ENCODE measurements around the gene FBXL14.

Gene FBXL14

GRCh38 chr12:1593174-1594005 lies 991 bp downstream of the FBXL14 start:
- peak overlapping the region; percentile 66 to 71 for H3K4me3 ChIP-seq (replicated peaks in 1 of 2; ENCODE audit: low read depth in 2 of 2, low read length in 2 of 2)
- TF ChIP-seq CTCF (IDR thresholded peaks at IDR 0.05; ENCODE audit: low read depth, low read length): no peak
- DNase-seq (ENCODE audit: low read depth in 2 of 2): peak in 1 of 2 donors; percentile 48

GRCh38 chr12:1592444-1593173 lies 1.8 kb downstream of the FBXL14 start:
- DNase-seq (ENCODE audit: low read depth in 2 of 2): peak; percentile 55 to 75
- TF ChIP-seq CTCF (IDR thresholded peaks at IDR 0.05; ENCODE audit: low read depth, low read length): peak; percentile 4
- H3K4me3 ChIP-seq (replicated peaks in 1 of 2; ENCODE audit: low read depth in 2 of 2, low read length in 2 of 2): peak overlapping the region; percentile 66 to 71

- DNase-seq (ENCODE audit: low read depth in 2 of 2): no peak
- no peak for TF ChIP-seq CTCF (IDR thresholded peaks at IDR 0.05; ENCODE audit: low read depth, low read length)
- H3K4me3 ChIP-seq (replicated peaks in 1 of 2; ENCODE audit: low read depth in 2 of 2, low read length in 2 of 2): peak overlapping the region; percentile 38 to 42
Observed at GRCh38 chr12:1591543-1591942, 2.8 kb downstream of the FBXL14 start.

GRCh38 chr12:1591034-1591433 lies 3.3 kb downstream of the FBXL14 start:
- peak overlapping the region; percentile 25 to 35 for H3K4me3 ChIP-seq (replicated peaks in 1 of 2; ENCODE audit: low read depth in 2 of 2, low read length in 2 of 2)
- peak in 1 of 2 donors; percentile 75 for DNase-seq (ENCODE audit: low read depth in 2 of 2)
- peak; percentile 23 for TF ChIP-seq CTCF (IDR thresholded peaks at IDR 0.05; ENCODE audit: low read depth, low read length)

- peak; percentile 41 to 81 for DNase-seq (ENCODE audit: low read depth in 2 of 2)
- peak overlapping the region; percentile 25 to 35 for H3K4me3 ChIP-seq (replicated peaks in 1 of 2; ENCODE audit: low read depth in 2 of 2, low read length in 2 of 2)
- TF ChIP-seq CTCF (IDR thresholded peaks at IDR 0.05; ENCODE audit: low read depth, low read length): no peak
Observed at GRCh38 chr12:1590221-1590979, 4.0 kb downstream of the FBXL14 start.

- TF ChIP-seq CTCF (IDR thresholded peaks at IDR 0.05; ENCODE audit: low read depth, low read length): no peak
- no peak for DNase-seq (ENCODE audit: low read depth in 2 of 2)
- H3K4me3 ChIP-seq (replicated peaks in 1 of 2; ENCODE audit: low read depth in 2 of 2, low read length in 2 of 2): no peak overlapping the region
Observed at GRCh38 chr12:1588575-1588947, 5.8 kb downstream of the FBXL14 start.

Measured in cardiac fibroblast (primary cell).